Gastroesophageal sphincter (tissue), 4 donors: ENCODE data around the gene CSHL1. TPM values are rescaled to one million over a fixed set of nuclear protein-coding genes. Genes with fewer than 3 reads are reported as not detected.

Experiments
- ATAC-seq: fragments of 150-250 bp; one replicate; pipeline ENCODE4 v1.9.1; 2016; ENCODE audit warnings: mild to moderate bottlenecking, moderate library complexity
- H3K27ac ChIP-seq, 4 donors: fragments of 200-600 bp; sonication (generic) in 3 of 4; 1 replicate in 3 of 4; 2 replicates in 1 of 4; pipeline ENCODE4 v1.5.1; 2016 to 2019
- H3K27me3 ChIP-seq: fragments of 200-600 bp; sonication (generic); one replicate; pipeline ENCODE4 v1.5.1; 2019
- H3K36me3 ChIP-seq, 2 donors: fragments of 200-600 bp; sonication (generic); one replicate each; pipeline ENCODE4 v1.5.1; 2019; ENCODE audit warnings: control low read depth in 1 of 2
- H3K4me1 ChIP-seq, 3 donors: fragments of 200-600 bp; sonication (generic); 1 replicate in 2 of 3; 2 replicates in 1 of 3; pipeline ENCODE4 v1.5.1; 2016 to 2019; ENCODE audit warnings: control low read depth in 2 of 3
- H3K4me3 ChIP-seq, 2 donors: fragments of 200-600 bp; sonication (generic); one replicate each; pipeline ENCODE4 v1.5.1; 2019; ENCODE audit warnings: mild to moderate bottlenecking in 1 of 2, moderate library complexity in 1 of 2
- H3K9me3 ChIP-seq, 3 donors: fragments of 200-600 bp; sonication (generic); one replicate each; pipeline ENCODE4 v1.5.1; 2017 to 2019; ENCODE audit warnings: control low read depth in 2 of 3
- EP300 ChIP-seq: sonication (generic); formaldehyde crosslinking; IDR thresholded peaks from one replicate; pipeline ENCODE4 v1.6.1; 2017; ENCODE audit warnings: antibody characterized with exemption, mild to moderate bottlenecking
- POLR2A ChIP-seq, 2 donors: fragments of 450-650 bp; IDR thresholded peaks; one replicate each; pipeline ENCODE4 v1.6.1; 2017; ENCODE audit warnings: antibody characterized with exemption in 2 of 2, mild to moderate bottlenecking in 2 of 2, moderate library complexity in 1 of 2
- POLR2AphosphoS5 ChIP-seq: sonication (generic); formaldehyde crosslinking; IDR thresholded peaks from one replicate; pipeline ENCODE4 v1.6.1; 2017; ENCODE audit warnings: antibody characterized with exemption
- WGBS, 2 donors: methylation state at CpG; one replicate each; pipeline ENCODE4 v1.1.5; 2018; ENCODE audit warnings: low coverage in 1 of 2; 5-methylcytosine and 5-hydroxymethylcytosine counted together
- total RNA-seq, 4 donors: library from RNA; depleted of rRNA; stranded (reverse); fragments of >200 nt; gene quantifications; one replicate each; pipeline ENCODE4 v1.1.0, GENCODE V29; 2016
- TF ChIP-seq, protein P1 (sequence below), 4 experiments: fragments of 200-600 bp in 2 of 4; fragments of 450-650 bp in 2 of 4; sonication (generic) in 1 of 4; IDR thresholded peaks; one replicate each; pipeline ENCODE4 v1.5.1; 2017 to 2019; ENCODE audit warnings: antibody characterized with exemption in 4 of 4, mild to moderate bottlenecking in 2 of 4, moderate library complexity in 2 of 4

The CSHL1 gene
- total RNA-seq, 4 donors from 2014 or later: not detected

DNA sequence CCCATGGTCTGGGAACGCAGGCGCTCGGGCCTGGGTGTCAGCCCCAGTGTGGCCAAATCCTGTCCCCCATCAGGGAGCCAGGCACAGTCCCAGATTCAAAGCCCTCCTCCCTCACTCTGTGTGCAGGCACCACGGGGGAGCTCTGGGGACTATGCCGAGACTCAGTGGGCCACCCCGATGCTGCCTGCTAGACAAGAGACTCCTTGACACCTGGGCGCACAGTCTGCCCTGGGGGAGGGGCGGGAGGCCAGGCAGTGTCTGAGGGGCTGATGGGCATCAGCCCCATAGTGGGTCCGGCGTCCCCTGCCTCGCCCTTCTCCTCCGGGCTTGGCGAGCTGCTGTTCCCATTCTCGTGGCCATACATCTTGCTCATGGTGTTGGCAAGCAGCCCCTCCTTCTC, 29.5 kb upstream of the CSHL1 start:
- WGBS, 2 donors: 80 to 94% methylated on average over 1 to 6 of the region's 14 CpGs
- no peak for ATAC-seq
- no peak overlapping the region for H3K4me3 ChIP-seq
- peaks cover 4% of the 10 kb centered on the region for H3K27me3 ChIP-seq
- TF ChIP-seq POLR2A (IDR thresholded peaks at IDR 0.05): no peak
- TF ChIP-seq EP300: no peak
- TF ChIP-seq, protein P1, sequence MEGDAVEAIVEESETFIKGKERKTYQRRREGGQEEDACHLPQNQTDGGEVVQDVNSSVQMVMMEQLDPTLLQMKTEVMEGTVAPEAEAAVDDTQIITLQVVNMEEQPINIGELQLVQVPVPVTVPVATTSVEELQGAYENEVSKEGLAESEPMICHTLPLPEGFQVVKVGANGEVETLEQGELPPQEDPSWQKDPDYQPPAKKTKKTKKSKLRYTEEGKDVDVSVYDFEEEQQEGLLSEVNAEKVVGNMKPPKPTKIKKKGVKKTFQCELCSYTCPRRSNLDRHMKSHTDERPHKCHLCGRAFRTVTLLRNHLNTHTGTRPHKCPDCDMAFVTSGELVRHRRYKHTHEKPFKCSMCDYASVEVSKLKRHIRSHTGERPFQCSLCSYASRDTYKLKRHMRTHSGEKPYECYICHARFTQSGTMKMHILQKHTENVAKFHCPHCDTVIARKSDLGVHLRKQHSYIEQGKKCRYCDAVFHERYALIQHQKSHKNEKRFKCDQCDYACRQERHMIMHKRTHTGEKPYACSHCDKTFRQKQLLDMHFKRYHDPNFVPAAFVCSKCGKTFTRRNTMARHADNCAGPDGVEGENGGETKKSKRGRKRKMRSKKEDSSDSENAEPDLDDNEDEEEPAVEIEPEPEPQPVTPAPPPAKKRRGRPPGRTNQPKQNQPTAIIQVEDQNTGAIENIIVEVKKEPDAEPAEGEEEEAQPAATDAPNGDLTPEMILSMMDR (IDR thresholded peaks at IDR 0.05): no peak
- TF ChIP-seq POLR2AphosphoS5: no peak
- no peaks in the 10 kb centered on the region for H3K9me3 ChIP-seq
- H3K27ac ChIP-seq: no peak overlapping the region
- no peaks in the 10 kb centered on the region for H3K36me3 ChIP-seq
- no peaks in the 10 kb centered on the region for H3K4me1 ChIP-seq

DNA sequence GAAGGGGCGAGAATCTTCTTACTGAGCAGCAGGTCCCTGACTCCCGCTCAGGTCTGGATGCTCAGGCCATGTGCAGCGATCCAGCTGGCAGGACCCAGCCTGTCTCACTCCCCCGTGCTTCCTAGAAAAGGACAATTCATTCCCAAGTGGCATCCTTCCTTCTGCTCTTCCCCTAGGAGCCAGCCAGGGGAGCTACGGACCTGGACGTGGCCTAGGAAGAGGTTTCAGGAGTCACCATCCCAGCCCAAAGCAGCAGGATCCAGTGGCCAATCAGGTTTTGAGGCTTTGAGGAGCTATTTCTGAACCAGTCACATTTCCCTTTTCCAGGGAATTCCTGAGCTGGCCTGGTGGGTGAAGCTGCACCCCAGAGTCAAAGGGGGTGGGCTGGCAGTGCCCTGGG, 28.8 kb upstream of the CSHL1 start:
- H3K4me3 ChIP-seq: no peak overlapping the region
- H3K27me3 ChIP-seq: peaks cover 7% of the 10 kb centered on the region
- 85% methylated on average over 4 of the region's 6 CpGs; no CpG with 5 or more reads in 1 of the 2 donors for WGBS, 2 donors
- H3K27ac ChIP-seq: no peak overlapping the region
- TF ChIP-seq POLR2AphosphoS5 (no peak), EP300 (no peak), POLR2A (IDR thresholded peaks at IDR 0.05) (no peak)
- TF ChIP-seq, protein P1 (IDR thresholded peaks at IDR 0.05): no peak
- no peak for ATAC-seq
- H3K9me3 ChIP-seq: no peaks in the 10 kb centered on the region
- H3K4me1 ChIP-seq: no peaks in the 10 kb centered on the region
- H3K36me3 ChIP-seq: no peaks in the 10 kb centered on the region

DNA sequence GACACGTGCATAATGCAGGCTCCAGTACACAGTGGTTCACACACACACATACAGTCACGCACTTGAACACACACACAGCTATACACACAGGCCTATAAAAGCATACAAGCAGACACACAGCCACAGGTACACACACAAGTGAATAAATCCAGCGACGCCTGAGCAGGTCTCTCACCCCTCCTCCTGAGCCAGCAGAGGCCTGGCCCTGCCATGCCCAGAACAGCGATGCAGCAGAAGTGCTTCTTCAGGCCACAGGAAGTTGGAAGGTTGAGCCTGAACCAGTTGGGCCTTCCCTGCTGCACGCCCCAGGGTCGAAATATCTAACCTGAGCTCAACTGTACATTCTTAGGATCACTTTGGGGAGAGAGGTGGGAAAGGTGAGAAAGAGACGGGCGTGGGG, 28.3 kb upstream of the CSHL1 start:
- ATAC-seq: no peak
- Histone ChIP-seq H3K4me3 (no peak overlapping the region), H3K9me3 (no peaks in the 10 kb centered on the region), H3K36me3 (no peaks in the 10 kb centered on the region), H3K27me3 (peaks cover 10% of the 10 kb centered on the region), H3K4me1 (no peaks in the 10 kb centered on the region), H3K27ac (no peak overlapping the region)
- TF ChIP-seq POLR2A (IDR thresholded peaks at IDR 0.05) (no peak), EP300 (no peak), POLR2AphosphoS5 (no peak)
- TF ChIP-seq, protein P1 (IDR thresholded peaks at IDR 0.05): no peak
- WGBS, 2 donors: 90 to 93% methylated on average over 2 of the region's 9 CpGs

- TF ChIP-seq POLR2AphosphoS5 (no peak), EP300 (no peak), POLR2A (IDR thresholded peaks at IDR 0.05) (no peak)
- TF ChIP-seq, protein P1 (IDR thresholded peaks at IDR 0.05): no peak
- peaks cover 17% of the 10 kb centered on the region for H3K27me3 ChIP-seq
- H3K4me1 ChIP-seq: no peaks in the 10 kb centered on the region
- no peak for ATAC-seq
- no peaks in the 10 kb centered on the region for H3K36me3 ChIP-seq
- H3K9me3 ChIP-seq: no peaks in the 10 kb centered on the region
- H3K27ac ChIP-seq: no peak overlapping the region
- H3K4me3 ChIP-seq: no peak overlapping the region
- WGBS, 2 donors: 87% methylated on average over 4 of the region's 4 CpGs; no CpG with 5 or more reads in 1 of the 2 donors
These were observed 26.9 kb upstream of the CSHL1 start for GRCh38 chr17:63937920-63938319.

DNA sequence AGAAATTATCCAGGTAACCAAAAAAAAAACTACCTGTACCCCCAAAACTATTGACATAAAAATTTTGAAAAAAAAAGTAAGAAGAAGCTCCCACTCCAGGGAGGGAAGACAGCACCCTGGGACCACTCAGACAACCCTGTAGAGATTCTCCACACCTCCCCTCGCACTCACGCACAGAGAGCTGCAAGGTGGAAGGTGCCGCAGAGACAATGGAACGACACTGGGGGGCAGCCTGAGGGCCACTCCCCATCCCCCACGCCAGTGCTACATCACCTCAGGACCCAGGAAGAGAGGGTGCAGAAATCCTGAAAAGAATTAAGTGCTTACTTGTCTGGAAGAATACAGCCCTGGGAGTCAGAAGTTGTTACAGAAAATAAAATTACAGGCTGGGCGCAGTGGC, 26.3 kb upstream of the CSHL1 start:
- no peaks in the 10 kb centered on the region for H3K36me3 ChIP-seq
- no peak for ATAC-seq
- TF ChIP-seq POLR2A (IDR thresholded peaks at IDR 0.05) (no peak), POLR2AphosphoS5 (no peak), EP300 (no peak)
- TF ChIP-seq, protein P1 (IDR thresholded peaks at IDR 0.05): no peak
- no peaks in the 10 kb centered on the region for H3K9me3 ChIP-seq
- 72 to 96% methylated on average over 4 of the region's 6 CpGs for WGBS, 2 donors
- H3K27ac ChIP-seq: no peak overlapping the region
- no peak overlapping the region for H3K4me3 ChIP-seq
- H3K27me3 ChIP-seq: peaks cover 17% of the 10 kb centered on the region
- peaks cover 0 to under 1% (median 0%) of the 10 kb centered on the region in 3 donors for H3K4me1 ChIP-seq
